IMR-90 (cell line): Measurements from ENCODE around the gene TFEB. TPM values are rescaled to one million over a fixed set of nuclear protein-coding genes. Genes with fewer than 3 reads are reported as not detected.

Experiments used
- ATAC-seq: fragments of 200-7000 bp; cut with Tn5 transposase; 2 replicates; pipeline ENCODE4 v1.9.1; 2020; ENCODE audit warnings: low read depth, mild to moderate bottlenecking, moderate library complexity
- BruUV-seq: library from RNA; stranded (reverse); fragments of 400-500 nt; replicated peaks from 2 replicates; lab custom pipeline; 2021; lab: Mats Ljungman, UMichigan
- CTCF ChIA-PET: fragments of 300-600 bp; formaldehyde crosslinking; extraction: SDS; loops from one replicate; lab custom pipeline; 2021; ENCODE audit warnings: antibody characterized with exemption; lab: Yijun Ruan, JAX
- POLR2A ChIA-PET: fragments of 300-600 bp; sonication (Branson Sonifier 250); formaldehyde crosslinking; loops from one replicate; lab custom pipeline; 2022; ENCODE audit warnings: antibody characterized with exemption; ENCODE audit not compliant: unreplicated experiment; lab: Charles Lee
- DNase-seq: peaks from one replicate; pipeline ENCODE4 v3.0.0; 2013
- H2AFZ ChIP-seq: replicated peaks from 2 replicates; pipeline ENCODE3; 2013; ENCODE audit warnings: low read length, mild to moderate bottlenecking; ENCODE audit not compliant: poor library complexity
- H2AK5ac ChIP-seq: 2 replicates; pipeline ENCODE4 v1.6.1; 2013; ENCODE audit warnings: low read depth, low read length, inconsistent platforms
- H2AK9ac ChIP-seq: replicated peaks from 2 replicates; pipeline ENCODE3; 2013; ENCODE audit warnings: mild to moderate bottlenecking, low read depth, low read length, moderate library complexity; ENCODE audit not compliant: poor library complexity
- H2BK120ac ChIP-seq: 2 replicates; pipeline ENCODE4 v1.6.1; 2013; ENCODE audit warnings: low read depth, low read length, inconsistent platforms
- H2BK15ac ChIP-seq: 3 replicates; pipeline ENCODE4 v1.6.1; 2013; ENCODE audit warnings: low read depth, low read length, inconsistent platforms
- H2BK20ac ChIP-seq: 2 replicates; pipeline ENCODE4 v1.6.1; 2013; ENCODE audit warnings: low read depth, mild to moderate bottlenecking, inconsistent platforms, low read length, moderate library complexity
- H2BK5ac ChIP-seq: 2 replicates; pipeline ENCODE4 v1.6.1; 2013; ENCODE audit warnings: mild to moderate bottlenecking, low read depth, low read length, inconsistent platforms; ENCODE audit not compliant: poor library complexity, severe bottlenecking
- H3K14ac ChIP-seq: replicated peaks from 2 replicates; pipeline ENCODE4 v1.6.1; 2013; ENCODE audit warnings: low read depth, low read length, inconsistent platforms
- H3K18ac ChIP-seq: 2 replicates; pipeline ENCODE4 v1.6.1; 2013; ENCODE audit warnings: low read depth, low read length, control low read depth
- H3K23ac ChIP-seq: 2 replicates; pipeline ENCODE4 v1.6.1; 2013; ENCODE audit warnings: low read depth, low read length, inconsistent platforms
- H3K27ac ChIP-seq: 2 replicates; pipeline ENCODE4 v1.5.1; 2013; ENCODE audit warnings: mild to moderate bottlenecking, control low read depth, low read length; ENCODE audit not compliant: insufficient read depth
- H3K27me3 ChIP-seq: 2 replicates; pipeline ENCODE4 v1.6.1; 2013; ENCODE audit warnings: low read length; ENCODE audit not compliant: control insufficient read depth, insufficient read depth
- H3K36me3 ChIP-seq: 2 replicates; pipeline ENCODE4 v1.6.1; 2013; ENCODE audit warnings: low read length, mixed read lengths; ENCODE audit not compliant: control insufficient read depth, insufficient read depth
- H3K4ac ChIP-seq: 2 replicates; pipeline ENCODE4 v1.6.1; 2013; ENCODE audit warnings: low read depth, low read length, inconsistent platforms
- H3K4me1 ChIP-seq: 2 replicates; pipeline ENCODE4 v1.6.1; 2013; ENCODE audit warnings: low read length, mixed read lengths; ENCODE audit not compliant: control insufficient read depth, insufficient read depth
- H3K4me2 ChIP-seq: 2 replicates; pipeline ENCODE4 v1.6.1; 2013; ENCODE audit warnings: low read depth, mild to moderate bottlenecking, control low read depth, low read length, moderate library complexity
- H3K4me3 ChIP-seq: 2 replicates; pipeline ENCODE4 v1.5.1; 2013; ENCODE audit warnings: low read depth, mild to moderate bottlenecking, control low read depth, low read length, moderate library complexity; ENCODE audit not compliant: insufficient read depth
- H3K56ac ChIP-seq: 2 replicates; pipeline ENCODE4 v1.6.1; 2013; ENCODE audit warnings: low read length, inconsistent platforms; ENCODE audit not compliant: insufficient read depth; ENCODE audit errors: extremely low read depth
- H3K79me1 ChIP-seq, 2 experiments: 2 replicates each; pipeline ENCODE4 v1.6.1; 2013; ENCODE audit warnings: low read length in 2 of 2, inconsistent platforms in 1 of 2, low read depth in 1 of 2
- H3K9ac ChIP-seq: 2 replicates; pipeline ENCODE4 v1.6.1; 2013; ENCODE audit warnings: low read depth, low read length, control low read depth
- H3K9me1 ChIP-seq: 2 replicates; pipeline ENCODE4 v1.6.1; 2013; ENCODE audit warnings: low read length, inconsistent platforms; ENCODE audit not compliant: insufficient read depth
- H3K9me3 ChIP-seq: 2 replicates; pipeline ENCODE4 v1.6.1; 2013; ENCODE audit warnings: low read length; ENCODE audit not compliant: control insufficient read depth, insufficient read depth
- H4K20me1 ChIP-seq: 2 replicates; pipeline ENCODE4 v1.6.1; 2013; ENCODE audit warnings: low read length, inconsistent platforms; ENCODE audit not compliant: insufficient read depth
- H4K5ac ChIP-seq: 2 replicates; pipeline ENCODE4 v1.6.1; 2013; ENCODE audit warnings: mild to moderate bottlenecking, low read depth, low read length, control low read depth
- H4K8ac ChIP-seq, 2 experiments: 2 replicates each; pipeline ENCODE4 v1.6.1; 2013; ENCODE audit warnings: low read depth in 2 of 2, low read length in 2 of 2, control low read depth in 1 of 2, inconsistent platforms in 1 of 2
- H4K91ac ChIP-seq: 2 replicates; pipeline ENCODE4 v1.6.1; 2013; ENCODE audit warnings: low read depth, low read length, inconsistent platforms; ENCODE audit not compliant: insufficient read depth
- BHLHE40 ChIP-seq: fragments of 150-350 bp; IDR thresholded peaks from 2 replicates; pipeline ENCODE4 v1.6.1; 2016; ENCODE audit warnings: mild to moderate bottlenecking, low read depth, low read length
- CEBPB ChIP-seq: IDR thresholded peaks from 2 replicates; pipeline ENCODE4 v1.6.1; 2012; ENCODE audit warnings: low read depth, low read length, improper control_type of control experiment
- CHD1 ChIP-seq: IDR thresholded peaks from 2 replicates; pipeline ENCODE4 v1.6.1; 2012; ENCODE audit warnings: low read depth, low read length, improper control_type of control experiment
- ELK1 ChIP-seq: fragments of 150-350 bp; IDR thresholded peaks from 2 replicates; pipeline ENCODE4 v1.6.1; 2016; ENCODE audit warnings: low read depth, mild to moderate bottlenecking, low read length, moderate library complexity, borderline replicate concordance
- FOS ChIP-seq: fragments of 150-350 bp; IDR thresholded peaks from 2 replicates; pipeline ENCODE4 v1.6.1; 2016; ENCODE audit warnings: low read depth, low read length
- MAFK ChIP-seq: IDR thresholded peaks from 2 replicates; pipeline ENCODE4 v1.6.1; 2012; ENCODE audit warnings: low read depth, low read length, improper control_type of control experiment
- MAZ ChIP-seq: IDR thresholded peaks from 2 replicates; pipeline ENCODE4 v1.6.1; 2012; ENCODE audit warnings: low read depth, mild to moderate bottlenecking, low read length, improper control_type of control experiment, moderate library complexity, borderline replicate concordance
- MXI1 ChIP-seq: IDR thresholded peaks from 2 replicates; pipeline ENCODE4 v1.6.1; 2012; ENCODE audit warnings: low read depth, mild to moderate bottlenecking, low read length, moderate library complexity, borderline replicate concordance
- NFE2L2 ChIP-seq: fragments of 150-350 bp; IDR thresholded peaks from 2 replicates; pipeline ENCODE4 v1.6.1; 2016; ENCODE audit warnings: low read depth, mild to moderate bottlenecking, low read length
- POLR2A ChIP-seq: IDR thresholded peaks from 2 replicates; pipeline ENCODE4 v1.6.1; 2012; ENCODE audit warnings: mild to moderate bottlenecking, low read depth, low read length
- RAD21 ChIP-seq: IDR thresholded peaks from 2 replicates; pipeline ENCODE4 v1.6.1; 2012; ENCODE audit warnings: low read length, improper control_type of control experiment
- RCOR1 ChIP-seq: IDR thresholded peaks from 2 replicates; pipeline ENCODE4 v1.6.1; 2012; ENCODE audit warnings: mild to moderate bottlenecking, low read length, improper control_type of control experiment; ENCODE audit not compliant: insufficient replicate concordance
- RFX5 ChIP-seq: IDR thresholded peaks from 2 replicates; pipeline ENCODE4 v1.8.0; 2012; ENCODE audit warnings: low read depth, mild to moderate bottlenecking, low read length, moderate library complexity
- SMC3 ChIP-seq: fragments of 150-350 bp; IDR thresholded peaks from 2 replicates; pipeline ENCODE4 v1.6.1; 2016; ENCODE audit warnings: low read depth, mild to moderate bottlenecking, antibody characterized with exemption, low read length, moderate library complexity
- USF2 ChIP-seq: fragments of 150-350 bp; IDR thresholded peaks from 2 replicates; pipeline ENCODE4 v1.6.1; 2017; ENCODE audit warnings: mild to moderate bottlenecking, antibody characterized with exemption, low read length, low read depth
- WGBS, 2 experiments: methylation state at CpG; one replicate each; pipeline versions ENCODE4 v1.1.5 to v1.1.7; 2013; ENCODE audit warnings: missing lambda C conversion rate in 2 of 2; ENCODE audit not compliant: insufficient read length in 1 of 2; ENCODE audit errors: extremely low coverage in 2 of 2; 5-methylcytosine and 5-hydroxymethylcytosine counted together
- dilution Hi-C: fragments of 300-500 bp; cut with HindIII; formaldehyde crosslinking; loops from one replicate; pipeline ENCODE4 v1.14.3; 2018; ENCODE audit warnings: low sequenced_read_pairs; ENCODE audit not compliant: unreplicated experiment
- in situ Hi-C: fragments of 300-500 bp; cut with MboI; formaldehyde crosslinking; loops from 3 replicates; pipeline ENCODE4 v1.14.3; 2019; ENCODE audit warnings: low sequenced_read_pairs, inconsistent platforms, mixed read lengths
- intact Hi-C: fragments of 100-400 bp; cut with micrococcal nuclease; formaldehyde crosslinking; loops from 2 replicates; pipeline ENCODE4 v1.10.0; 2022
- polyA plus RNA-seq, 3 experiments: library from polyadenylated mRNA; depleted of rRNA; stranded (reverse); fragments of >200 nt; gene quantifications; 2 replicates each; pipeline ENCODE4 v1.2.3, GENCODE V29; 2012; ENCODE audit warnings: low replicate concordance in 1 of 3
- total RNA-seq: library from RNA; depleted of rRNA; stranded (reverse); fragments of >200 nt; gene quantifications from 2 replicates; pipeline ENCODE4 v1.2.3, GENCODE V29; 2012

The TFEB gene
- total and polyA plus RNA-seq, 2 of the 4 experiments (the other 2 are of a cell fraction), result 4.5 to 4.9 TPM

GRCh38 chr6:41657131-41658094 lies 78.0 kb downstream of the TFEB start:
- Histone ChIP-seq H3K9ac (no peak overlapping the region), H2AFZ (peak overlapping the region; percentile 8), H3K18ac (no peak overlapping the region), H3K9me1 (no peaks in the 10 kb centered on the region), H3K56ac (no peak overlapping the region), H3K4ac (no peak overlapping the region), H3K4me3 (no peak overlapping the region), H3K14ac (no peak overlapping the region), H3K9me3 (no peaks in the 10 kb centered on the region), H4K20me1 (no peaks in the 10 kb centered on the region), H2BK5ac (no peak overlapping the region), H2AK5ac (no peak overlapping the region), H3K36me3 (no peaks in the 10 kb centered on the region), H4K8ac (no peak overlapping the region), H4K5ac (no peak overlapping the region), H3K4me2 (no peak overlapping the region), H3K4me1 (peaks cover 7% of the 10 kb centered on the region; the same call in 1 of the 2 replicates), H3K27me3 (peaks cover 45% of the 10 kb centered on the region), H4K91ac (no peak overlapping the region), H3K79me1 (no peaks in the 10 kb centered on the region), H2BK20ac (no peak overlapping the region), H2AK9ac (no peak overlapping the region), H3K27ac (no peak overlapping the region), H3K23ac (no peak overlapping the region), H2BK15ac (no peak overlapping the region), H2BK120ac (no peak overlapping the region)
- no peak for ATAC-seq
- in situ Hi-C loops, result no loop called here
- intact Hi-C loops, result no loop called here
- dilution Hi-C loops, result no loop called here
- no TSS peak for BruUV-seq
- CTCF ChIA-PET, result no interaction called here
- POLR2A ChIA-PET, result no interaction called here
- no peak for DNase-seq
- 31% methylated on average over 2 of the region's 23 CpGs; no CpG with 5 or more reads in 1 of the 2 experiments for WGBS, 2 experiments
- no peak for TF ChIP-seq POLR2A
- TF ChIP-seq RAD21, result no peak
- TF ChIP-seq RFX5, result no peak
- TF ChIP-seq FOS, result no peak
- no peak for TF ChIP-seq BHLHE40
- TF ChIP-seq MAZ, result no peak
- TF ChIP-seq ELK1, result no peak
- no peak for TF ChIP-seq MAFK
- TF ChIP-seq MXI1, result no peak
- no peak for TF ChIP-seq CEBPB
- no peak for TF ChIP-seq SMC3
- TF ChIP-seq USF2, result no peak
- TF ChIP-seq CHD1, result no peak
- no peak for TF ChIP-seq NFE2L2
- no peak for TF ChIP-seq RCOR1
